HG03060 (cell line): ENCODE results near the gene IER5L.
"Not testable (repeated sequence)": the region's sequence is repeated elsewhere in the genome, so short reads cannot be mapped to it uniquely, and the experiment has no call there.

Experiments
- ATAC-seq: cut with Tn5 transposase; IDR thresholded peaks from one replicate; pipeline ENCODE4 v1.9.1; 2021; ENCODE audit warnings: low read depth, moderate number of reproducible peaks; ENCODE audit not compliant: unreplicated experiment

The IER5L gene

DNA sequence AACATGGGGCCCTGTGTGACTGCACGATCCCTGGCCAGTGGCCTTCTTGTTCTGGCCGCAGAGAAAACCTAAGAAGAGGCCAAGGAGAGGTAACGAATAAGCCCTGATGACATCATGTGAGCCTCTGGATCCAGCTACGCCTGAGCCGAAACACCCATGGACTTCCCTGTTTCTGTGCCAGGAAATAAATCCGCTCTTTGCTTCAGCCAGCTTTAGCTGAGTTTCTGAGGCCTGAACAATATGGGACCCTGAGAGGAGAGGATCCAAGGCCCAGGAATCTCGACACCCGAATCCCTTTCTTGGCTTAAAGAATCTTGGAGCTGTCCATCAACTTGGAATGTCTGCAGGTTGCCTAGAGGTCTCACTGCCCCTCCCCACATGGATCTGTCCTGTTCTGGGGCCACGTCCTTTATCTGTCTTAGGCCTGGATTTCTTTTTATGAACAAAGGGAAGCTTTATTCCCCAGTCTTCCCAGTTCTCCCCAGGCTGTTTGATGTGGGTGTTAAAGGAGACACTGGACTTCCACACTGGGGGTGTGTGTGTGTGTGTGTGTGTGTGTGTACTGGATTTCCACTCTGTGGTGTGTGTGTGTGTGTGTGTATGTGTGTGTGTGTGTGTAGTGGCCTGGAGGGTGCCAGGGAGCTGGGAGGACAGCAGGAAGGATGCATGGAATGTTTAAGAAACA is 13.7 kb downstream of the IER5L start:
- ATAC-seq, result no peak

DNA sequence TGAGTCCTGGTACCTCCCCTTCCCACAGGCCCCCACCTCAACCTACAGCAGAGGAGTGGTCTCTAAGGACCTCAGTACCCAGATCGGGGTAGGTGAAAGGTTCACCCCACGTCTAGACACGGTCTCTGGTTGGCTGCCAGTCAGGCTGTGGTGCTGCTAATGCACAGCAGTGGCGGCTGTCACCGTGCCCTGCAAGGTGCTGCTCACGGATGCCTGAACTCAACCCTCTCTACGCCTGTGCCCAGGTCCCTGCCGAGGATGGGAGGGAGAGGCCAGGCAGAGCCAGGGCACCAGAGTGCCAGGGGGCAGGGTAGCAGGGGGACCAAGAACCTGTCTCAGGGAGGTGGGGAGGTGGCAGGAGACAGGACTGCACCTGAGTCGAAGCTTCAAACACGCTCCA is 14.3 kb downstream of the IER5L start:
- no peak for ATAC-seq

DNA sequence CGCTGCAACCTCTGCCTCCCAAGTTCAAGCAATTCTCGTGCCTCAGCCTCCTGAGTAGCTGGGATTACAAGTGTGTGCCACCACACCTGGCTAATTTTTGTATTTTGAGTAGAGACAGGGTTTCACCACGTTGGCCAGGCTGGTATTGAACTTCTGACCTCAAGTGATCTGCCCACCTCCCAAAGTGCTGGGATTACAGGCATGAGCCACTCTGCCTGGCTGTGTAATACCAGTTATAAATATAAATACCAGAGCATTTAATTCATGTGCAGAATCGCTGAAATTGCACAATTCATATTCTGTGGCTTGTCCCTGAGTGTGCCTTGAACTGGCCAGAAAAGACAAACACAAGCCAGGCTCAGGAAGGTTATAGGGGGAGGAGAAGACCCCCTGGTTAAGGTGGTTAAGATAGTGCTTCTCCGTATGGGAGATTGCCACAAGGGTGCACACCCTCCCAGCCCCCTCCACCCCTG is 14.8 kb downstream of the IER5L start:
- ATAC-seq, result not testable (repeated sequence)

DNA sequence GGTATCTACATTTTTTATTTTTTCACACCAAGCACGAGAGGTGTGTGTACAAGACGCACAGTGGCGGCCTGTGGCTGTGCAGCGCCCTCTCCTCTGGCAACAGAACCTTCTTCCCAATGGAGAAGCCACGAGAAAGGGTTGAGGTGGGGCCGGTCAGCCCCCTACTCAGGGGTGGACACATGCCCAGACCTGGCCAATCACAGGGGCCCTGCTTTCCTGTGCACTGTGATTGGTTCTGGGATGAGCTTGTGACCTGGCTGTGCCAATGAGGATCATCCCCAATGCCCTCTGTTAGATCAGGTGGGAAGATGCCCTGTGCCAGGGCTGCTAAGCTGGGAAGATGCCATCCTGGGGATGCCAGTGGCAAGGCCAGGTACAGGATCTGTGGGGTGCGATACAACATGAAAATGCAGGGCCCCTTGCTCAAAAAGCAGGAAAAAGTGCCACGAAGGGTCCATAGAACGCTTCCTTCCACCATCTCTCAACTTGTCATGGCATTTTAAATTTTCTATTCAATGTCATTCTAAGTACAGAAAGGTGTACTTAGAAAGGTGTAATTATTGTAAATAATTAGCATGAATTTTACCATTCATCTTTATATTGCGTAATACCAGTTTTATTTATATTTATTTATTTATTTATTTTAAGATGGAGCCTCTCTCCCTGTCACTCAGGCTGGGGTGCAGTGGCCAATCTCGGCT is 15.4 kb downstream of the IER5L start:
- ATAC-seq, result no peak

DNA sequence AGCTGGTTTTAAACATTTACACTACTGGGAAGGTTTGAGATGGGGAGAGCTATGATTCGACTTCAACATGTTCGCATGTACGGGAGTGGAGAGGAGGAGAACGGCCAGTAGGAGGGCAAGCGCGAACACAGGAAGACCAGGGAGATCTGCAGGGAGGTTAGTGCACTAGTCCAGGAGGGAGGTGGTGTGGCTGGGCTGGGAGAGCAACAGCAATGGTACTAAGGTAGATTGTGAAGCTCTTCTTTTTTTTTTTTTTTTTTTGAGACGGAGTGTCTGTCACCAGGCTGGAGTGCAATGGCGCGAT is 16.6 kb downstream of the IER5L start:
- no peak for ATAC-seq

DNA sequence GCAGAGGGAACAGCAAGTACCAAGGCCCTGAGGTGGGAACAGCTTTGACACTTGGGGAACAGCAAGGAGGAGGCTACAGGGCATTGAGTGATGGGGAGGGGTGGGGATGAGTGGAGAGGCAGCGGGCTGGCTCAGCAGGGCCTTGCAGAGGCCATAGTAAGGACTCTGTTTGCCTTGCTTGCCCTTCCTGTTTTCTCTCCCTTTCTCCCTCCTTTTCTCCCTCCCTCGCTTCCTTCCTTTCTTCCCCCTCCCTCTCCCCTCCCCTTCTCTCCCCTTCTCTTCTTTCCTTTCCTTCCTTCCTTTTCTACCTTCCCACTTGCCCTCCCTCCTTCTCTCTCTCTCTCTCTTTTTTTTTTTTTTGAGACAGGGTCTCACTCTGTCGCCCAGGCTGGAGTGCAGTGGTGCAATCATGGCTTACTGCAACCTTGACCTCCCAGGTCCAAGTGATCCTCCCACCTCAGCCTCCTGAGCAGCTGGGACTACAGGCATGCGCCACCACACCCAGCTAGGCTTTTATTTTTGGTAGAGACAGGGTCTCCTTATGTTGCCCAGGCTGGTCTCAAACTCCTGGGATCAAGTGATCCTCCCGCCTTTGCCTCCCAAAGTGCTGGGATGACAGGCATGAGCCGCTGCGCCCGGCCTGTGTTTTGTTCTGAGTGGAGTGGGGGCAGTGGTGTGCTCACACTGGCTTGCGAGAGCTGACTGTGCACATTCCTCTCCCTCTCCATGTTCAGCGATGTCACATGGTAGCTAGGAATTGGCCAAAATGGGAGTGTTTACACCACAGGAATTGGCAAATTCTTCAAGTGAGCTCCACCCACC is 17.1 kb downstream of the IER5L start:
- no peak for ATAC-seq

DNA sequence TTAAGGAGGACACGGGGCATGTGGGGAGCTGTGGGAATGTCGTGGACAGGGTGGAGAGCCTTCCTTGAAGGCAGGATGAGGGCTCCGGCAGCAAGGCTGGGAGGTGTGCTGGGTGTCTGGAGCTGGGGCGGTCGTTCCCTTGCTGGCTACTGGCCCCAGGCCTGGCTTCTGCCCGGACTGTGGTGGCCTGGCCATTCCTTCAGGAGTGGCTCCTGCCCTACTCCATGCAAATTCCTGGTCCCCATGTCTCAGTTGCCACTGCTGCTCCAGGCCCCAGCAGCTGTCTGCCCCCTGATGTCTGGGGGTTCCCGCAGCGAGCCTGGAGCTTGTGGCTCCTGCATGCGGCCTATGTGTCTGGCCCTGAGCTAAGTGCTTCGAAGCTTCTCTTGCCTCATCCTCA is 21.9 kb downstream of the IER5L start:
- no peak for ATAC-seq

DNA sequence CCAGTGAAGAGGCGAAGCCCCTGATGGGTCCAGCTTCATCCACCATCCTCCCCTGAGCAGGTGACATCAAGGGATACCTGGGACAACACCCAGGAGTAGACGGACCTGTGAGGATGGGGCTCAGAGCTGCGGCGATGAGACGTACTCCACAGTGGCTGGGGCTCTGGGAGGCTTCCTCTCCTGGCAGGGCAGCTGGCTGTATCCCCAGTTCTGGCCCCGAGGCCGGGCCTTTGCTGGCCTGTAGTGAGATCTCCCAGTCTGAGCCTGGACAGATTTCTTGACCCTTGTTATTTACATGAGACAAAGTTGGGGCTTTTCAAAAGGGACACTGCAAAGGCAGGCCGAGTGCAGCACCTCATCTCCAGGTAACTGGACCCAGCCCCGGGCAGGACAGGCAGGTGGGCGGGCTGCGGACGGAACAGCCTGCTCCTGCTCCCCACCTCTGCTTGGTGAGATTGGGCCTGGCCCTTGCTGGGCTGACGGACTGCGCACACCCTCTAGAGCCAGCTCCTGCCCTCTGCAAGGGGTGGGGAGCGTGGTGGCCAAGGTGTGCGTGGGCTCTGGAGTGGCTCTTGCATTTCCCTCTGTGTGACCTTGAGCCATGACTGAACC is 23.1 kb downstream of the IER5L start:
- ATAC-seq, result no peak

DNA sequence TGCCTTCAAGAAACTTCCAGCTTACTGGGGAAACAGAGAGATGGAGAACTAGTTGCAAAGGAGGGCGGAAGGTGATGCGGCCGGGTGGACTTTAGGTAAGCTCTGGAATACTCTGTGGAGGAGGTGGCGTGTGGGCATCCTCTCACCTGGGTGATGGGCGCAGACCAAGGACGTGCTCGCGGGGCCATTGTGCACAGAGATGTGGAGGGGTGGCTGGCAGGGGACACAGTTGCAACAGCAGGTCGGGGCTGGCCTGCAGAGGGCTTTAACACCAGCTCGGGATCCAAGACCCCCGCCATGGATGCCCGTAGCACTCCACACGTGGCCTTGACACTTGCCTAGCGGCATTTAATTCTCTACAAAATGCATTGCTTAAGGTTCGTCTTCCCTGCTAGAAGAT is 26.6 kb downstream of the IER5L start:
- no peak for ATAC-seq

DNA sequence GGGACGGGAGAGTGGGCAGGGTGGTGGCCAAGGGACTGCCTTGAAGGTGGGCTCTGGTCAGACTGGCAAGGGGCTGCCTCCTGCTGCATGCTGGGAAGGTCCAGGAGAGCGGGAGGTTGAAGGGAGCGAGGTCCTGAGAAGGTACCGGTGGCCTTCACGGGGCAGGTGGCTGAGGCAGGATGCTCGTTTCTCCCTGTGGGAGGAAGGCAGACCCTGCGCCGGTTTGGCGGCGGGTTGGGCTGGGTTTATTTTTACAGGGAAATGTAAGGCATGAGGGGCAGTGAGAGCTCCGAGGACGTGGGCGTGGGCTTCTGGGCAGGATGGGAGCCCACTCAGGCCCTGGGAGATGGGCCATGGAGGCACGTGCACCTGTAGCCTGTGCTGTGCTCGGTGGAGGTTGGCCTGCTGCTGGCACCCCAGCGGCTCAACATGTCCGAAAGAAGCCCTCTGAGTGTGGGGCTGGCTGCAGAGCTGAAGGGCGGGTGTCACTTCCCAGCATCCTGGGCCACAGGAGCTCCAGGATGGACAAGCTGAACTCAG is 27.3 kb downstream of the IER5L start:
- no peak for ATAC-seq

DNA sequence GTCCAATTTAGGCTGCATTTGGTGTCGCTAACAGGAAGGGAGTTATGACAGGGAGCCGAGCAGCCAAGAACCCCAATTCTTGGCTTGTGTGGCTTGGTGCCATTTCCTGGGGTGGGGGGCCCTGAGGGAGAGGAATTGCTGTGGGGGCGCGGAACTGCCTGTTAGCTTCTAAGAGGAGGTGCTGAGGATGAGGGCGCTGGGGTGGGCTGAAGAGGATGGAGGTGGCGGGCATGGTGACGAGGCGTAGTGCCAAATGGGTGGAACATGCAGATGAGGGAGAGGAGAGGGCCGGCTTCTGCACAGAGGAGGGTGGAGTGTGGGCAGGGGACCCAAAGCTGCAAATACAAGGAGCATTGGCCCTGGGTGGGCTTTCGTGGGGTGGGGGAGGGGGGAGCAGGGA is 27.9 kb downstream of the IER5L start:
- ATAC-seq, result no peak

DNA sequence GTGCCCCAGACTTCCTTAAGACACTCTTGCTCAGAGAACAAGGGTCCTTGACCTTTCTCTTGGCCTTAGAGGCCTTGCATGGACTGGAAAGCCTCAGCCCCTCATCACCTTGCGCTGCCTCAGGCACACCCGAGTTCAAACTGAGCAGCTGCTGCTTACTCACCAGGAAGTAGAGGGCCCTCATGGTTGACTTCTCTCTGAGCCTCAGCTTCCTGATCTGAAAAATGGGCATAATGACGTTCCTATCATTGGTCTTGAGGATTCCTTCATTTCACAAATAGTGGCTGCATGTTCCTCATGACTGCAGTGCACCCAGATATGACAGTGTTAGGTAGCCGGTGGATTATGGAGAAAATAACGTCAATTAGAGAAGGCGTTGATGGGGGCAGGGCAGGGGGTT is 28.6 kb downstream of the IER5L start:
- no peak for ATAC-seq

DNA sequence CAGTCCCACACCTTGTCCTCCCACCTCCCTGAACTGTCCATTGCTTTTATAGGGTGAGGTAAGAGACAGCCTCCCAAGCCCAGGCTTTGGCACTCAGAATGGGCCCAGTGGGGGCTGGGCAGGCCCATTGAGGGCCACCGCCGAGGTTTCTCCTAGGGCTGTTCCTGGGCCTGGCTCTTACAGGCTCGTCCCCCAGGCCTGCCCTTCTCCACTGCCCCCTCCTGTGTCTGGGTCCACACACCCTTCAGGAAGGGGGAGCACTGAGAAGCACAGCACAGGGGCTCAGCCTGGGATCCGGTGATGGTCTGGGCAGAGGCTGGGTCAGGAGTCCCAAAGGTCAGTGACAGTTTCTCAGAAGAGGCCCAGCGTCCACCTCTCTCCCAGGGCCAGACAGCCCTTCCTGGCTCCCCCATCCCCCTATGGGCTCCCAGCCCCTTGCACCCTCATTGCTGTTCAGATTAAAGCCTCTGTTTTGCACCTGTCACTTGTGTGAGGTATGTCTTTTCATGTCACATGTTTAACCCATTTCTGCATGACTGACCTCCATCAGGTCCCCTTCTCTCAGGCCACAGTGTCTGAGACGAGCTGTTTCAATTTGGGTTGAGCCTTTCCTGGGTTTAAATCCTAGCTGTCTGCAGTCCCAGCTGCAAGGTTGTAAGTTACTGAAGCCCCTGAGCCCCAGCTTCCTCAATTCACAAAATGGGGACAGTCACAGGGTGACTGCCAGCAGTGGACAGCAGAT is 29.4 kb downstream of the IER5L start:
- no peak for ATAC-seq

DNA sequence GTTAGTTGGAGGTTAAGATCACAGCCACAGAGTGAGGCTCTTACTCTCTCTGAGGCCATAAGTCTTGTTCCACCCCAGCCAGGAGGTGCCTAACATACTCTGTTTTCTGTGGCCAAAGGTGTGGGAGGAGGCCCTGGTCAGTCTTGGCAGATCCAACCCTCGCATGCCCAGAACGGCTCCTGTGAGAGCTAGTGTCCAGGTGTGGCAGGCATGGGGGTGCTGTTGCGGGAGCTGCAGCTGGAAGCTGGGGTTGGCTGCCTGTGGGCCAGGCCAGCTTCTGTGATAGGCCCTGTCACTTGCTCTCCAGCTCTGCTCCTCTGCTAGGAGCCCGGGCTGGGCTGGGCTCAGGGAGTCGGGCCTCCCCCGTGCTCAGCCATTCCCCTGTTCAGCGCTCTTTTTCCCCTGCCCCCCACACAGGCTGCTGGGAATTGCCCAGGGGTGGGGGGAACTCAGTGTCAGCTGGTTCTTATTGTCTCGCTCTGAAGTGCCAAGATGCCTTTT is 31.6 kb downstream of the IER5L start:
- ATAC-seq, result no peak

DNA sequence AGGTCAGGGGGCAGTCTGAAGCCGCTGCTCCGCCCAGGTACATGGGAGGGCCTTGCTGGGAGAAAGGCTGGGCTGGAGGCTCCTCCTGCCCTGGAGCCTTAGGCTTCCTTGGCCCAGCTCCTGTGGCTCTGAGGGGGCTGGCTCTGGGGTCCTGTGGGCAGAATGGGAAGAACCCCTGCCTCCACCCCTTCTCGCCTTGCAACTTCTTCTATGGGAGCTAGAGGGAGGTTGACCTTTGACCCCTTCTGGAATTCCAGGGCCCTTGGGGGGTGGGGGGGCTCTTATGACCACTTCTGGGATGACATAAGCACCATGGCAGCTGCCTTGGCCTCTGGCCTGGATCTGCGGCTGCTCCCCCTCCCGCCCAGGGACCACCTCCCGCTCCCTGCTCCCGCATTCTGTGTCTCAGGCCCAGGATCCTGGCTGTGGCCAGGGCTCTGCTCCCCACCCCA is 32.2 kb downstream of the IER5L start:
- ATAC-seq, result no peak

DNA sequence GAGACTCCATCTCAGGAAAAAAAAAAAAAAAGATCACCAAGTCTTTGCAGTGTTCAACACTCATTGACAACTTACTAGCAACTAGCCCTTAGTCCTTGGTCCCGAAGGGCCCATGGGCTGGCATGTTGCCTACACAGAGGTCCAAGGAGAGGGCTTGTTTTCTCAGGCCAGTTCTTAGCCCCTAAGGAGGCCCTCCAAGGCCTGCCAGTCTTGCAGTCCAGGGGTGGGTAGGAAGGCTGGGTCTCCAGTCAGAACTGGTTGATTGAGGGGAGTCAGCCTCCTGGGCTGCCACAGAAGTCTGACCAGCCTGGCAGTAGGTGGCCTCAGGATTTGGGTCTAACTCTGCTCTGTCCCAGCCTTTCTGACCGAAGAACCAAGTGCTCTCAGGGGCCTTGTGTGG is 32.7 kb downstream of the IER5L start:
- ATAC-seq, result no peak

DNA sequence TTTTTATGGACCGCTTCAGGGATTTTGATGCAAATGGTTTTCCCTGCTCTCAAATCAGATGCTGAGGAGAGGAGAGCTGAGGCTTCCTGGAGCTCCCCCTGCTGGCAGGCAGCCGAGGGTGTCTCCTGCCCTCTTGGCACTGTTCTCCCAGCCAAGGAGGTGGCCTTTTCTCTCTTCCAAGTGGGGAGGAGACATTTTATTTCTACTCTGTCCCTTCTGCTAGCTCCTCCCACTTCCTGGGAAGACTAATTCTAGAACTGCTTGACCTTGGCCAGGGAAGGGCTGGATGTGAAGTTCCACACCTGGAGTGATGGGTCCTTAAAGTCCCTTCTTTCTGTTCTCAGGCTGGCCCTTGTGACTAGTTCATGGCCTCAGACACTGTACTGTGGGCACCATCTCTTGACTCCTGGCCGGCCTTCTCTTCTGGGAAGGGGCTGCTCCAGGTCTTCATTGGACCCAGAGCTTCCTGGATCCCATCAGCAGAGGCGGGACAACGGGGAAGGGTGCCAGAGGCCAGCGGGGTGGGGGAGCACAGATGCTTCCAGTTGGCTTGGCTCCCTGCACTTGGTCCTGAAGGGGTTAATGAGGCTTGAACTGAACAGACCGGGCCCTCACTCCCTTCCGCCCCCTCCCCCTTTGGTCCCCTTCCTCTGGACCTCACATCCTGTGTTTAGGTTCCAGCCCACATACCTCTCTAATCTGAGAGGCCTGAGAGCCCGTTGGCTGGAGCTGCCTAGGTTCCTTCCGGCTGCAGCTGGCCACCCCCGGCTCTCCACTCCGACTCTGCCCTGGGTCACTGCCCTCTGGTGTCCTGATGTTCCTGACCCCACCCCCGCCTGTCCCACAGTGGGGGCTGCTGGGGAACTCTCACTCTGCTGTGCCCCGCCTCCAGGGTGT is 34.8 kb downstream of the IER5L start:
- ATAC-seq, result no peak

DNA sequence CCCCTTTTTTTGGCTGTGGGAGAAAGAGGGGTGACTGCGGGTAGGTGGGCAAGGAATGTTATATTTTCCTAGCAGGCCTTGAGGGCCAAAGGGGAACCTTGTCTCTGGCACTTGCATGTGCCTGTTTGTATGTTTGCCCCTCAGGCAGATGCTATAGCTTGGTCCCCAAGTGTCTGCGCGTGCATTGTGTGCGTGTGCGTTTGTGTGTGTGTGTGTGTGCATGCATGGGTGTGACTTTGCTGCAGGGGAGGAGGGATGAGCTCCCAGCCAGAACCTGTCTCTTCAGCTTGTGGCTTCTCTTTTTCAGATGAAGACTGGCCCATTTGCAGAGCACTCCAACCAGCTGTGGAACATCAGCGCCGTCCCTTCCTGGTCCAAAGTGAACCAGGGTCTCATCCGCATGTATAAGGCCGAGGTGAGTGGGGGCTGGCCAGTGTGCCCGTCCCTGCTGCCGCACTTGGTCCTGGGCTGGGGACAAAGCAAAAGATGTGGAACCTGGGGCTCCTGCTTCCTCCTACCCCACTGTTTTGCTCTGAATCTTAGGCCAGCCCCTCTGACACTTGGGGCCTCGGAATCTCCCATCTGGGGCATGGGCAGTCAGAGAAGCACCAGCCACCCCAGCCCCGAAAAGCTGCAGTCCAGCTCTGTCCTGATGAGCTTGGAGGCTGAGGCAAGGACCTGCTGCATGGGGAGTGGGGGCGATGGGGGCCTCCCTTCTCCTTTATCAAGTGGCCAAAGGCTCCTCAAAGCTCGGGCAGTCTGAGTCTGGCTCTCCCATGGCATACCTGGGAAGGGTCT is 35.7 kb downstream of the IER5L start:
- ATAC-seq, result no peak
